WTC11 (cell line): ENCODE measurements around the gene RIOK1.

Experiments
- ATF3 ChIP-seq: sonication (generic); formaldehyde crosslinking; conservative IDR thresholded peaks from 2 replicates; pipeline ENCODE4 v1.8.1; 2022; ENCODE audit warnings: mild to moderate bottlenecking, missing genetic modification reagents
- CTCF ChIP-seq: fragments of 200-600 bp; IDR thresholded peaks from 2 replicates; pipeline ENCODE4 v1.8.0; 2022; ENCODE audit warnings: antibody characterized with exemption
- ESRRA ChIP-seq: sonication (generic); formaldehyde crosslinking; IDR thresholded peaks from 2 replicates; pipeline ENCODE4 v1.8.1; 2022; ENCODE audit warnings: mild to moderate bottlenecking, missing genetic modification reagents, borderline replicate concordance
- ETV6 ChIP-seq: sonication (generic); formaldehyde crosslinking; IDR thresholded peaks from 2 replicates; pipeline ENCODE4 v1.8.1; 2022; ENCODE audit warnings: mild to moderate bottlenecking, missing genetic modification reagents
- FOXP1 ChIP-seq: sonication (generic); formaldehyde crosslinking; IDR thresholded peaks from 2 replicates; pipeline ENCODE4 v1.8.0; 2022; ENCODE audit warnings: missing genetic modification reagents, mild to moderate bottlenecking, moderate library complexity, borderline replicate concordance
- GABPB1 ChIP-seq: sonication (generic); formaldehyde crosslinking; IDR thresholded peaks from 2 replicates; pipeline ENCODE4 v1.8.1; 2023; ENCODE audit warnings: mild to moderate bottlenecking, missing genetic modification reagents
- KAT7 ChIP-seq: sonication (generic); formaldehyde crosslinking; IDR thresholded peaks from 2 replicates; pipeline ENCODE4 v1.8.1; 2023; ENCODE audit warnings: missing genetic modification reagents, mild to moderate bottlenecking, borderline replicate concordance
- NR1H2 ChIP-seq: sonication (generic); formaldehyde crosslinking; IDR thresholded peaks from 2 replicates; pipeline ENCODE4 v1.9.0; 2021; ENCODE audit warnings: mild to moderate bottlenecking, moderate library complexity, missing genetic modification reagents
- NR2C2 ChIP-seq: sonication (generic); formaldehyde crosslinking; IDR thresholded peaks from 2 replicates; pipeline ENCODE4 v1.8.0; 2022; ENCODE audit warnings: mild to moderate bottlenecking, missing genetic modification reagents
- SP1 ChIP-seq: sonication (generic); formaldehyde crosslinking; conservative IDR thresholded peaks from 2 replicates; pipeline ENCODE4 v1.8.1; 2022; ENCODE audit warnings: missing genetic modification reagents
- USF1 ChIP-seq: sonication (generic); formaldehyde crosslinking; IDR thresholded peaks from 2 replicates; pipeline ENCODE4 v1.8.0; 2022; ENCODE audit warnings: mild to moderate bottlenecking, missing genetic modification reagents
- ZNF317 ChIP-seq: sonication (generic); formaldehyde crosslinking; IDR thresholded peaks from 2 replicates; pipeline ENCODE4 v1.8.1; 2023; ENCODE audit warnings: low read depth, mild to moderate bottlenecking, moderate library complexity, missing genetic modification reagents, borderline replicate concordance
- TF ChIP-seq, protein P1 (sequence below): sonication (generic); formaldehyde crosslinking; IDR thresholded peaks from 2 replicates; pipeline ENCODE4 v1.8.0; 2022; ENCODE audit warnings: mild to moderate bottlenecking, missing genetic modification reagents
- TF ChIP-seq, protein P2 (sequence below): sonication (generic); formaldehyde crosslinking; IDR thresholded peaks from 2 replicates; pipeline ENCODE4 v1.8.0; 2022; ENCODE audit warnings: mild to moderate bottlenecking, missing genetic modification reagents

- TF ChIP-seq ESRRA (no peak), ETV6 (CRISPR knock-in tag) (no peak), FOXP1 (CRISPR knock-in tag) (no peak), CTCF (no peak), SP1 (CRISPR knock-in tag) (no peak), KAT7 (CRISPR knock-in tag) (no peak), NR2C2 (no peak), ZNF317 (CRISPR knock-in tag) (no peak), USF1 (CRISPR knock-in tag) (no peak), ATF3 (CRISPR knock-in tag) (no peak), GABPB1 (no peak), NR1H2 (CRISPR knock-in tag) (no peak)
- TF ChIP-seq, protein P1, sequence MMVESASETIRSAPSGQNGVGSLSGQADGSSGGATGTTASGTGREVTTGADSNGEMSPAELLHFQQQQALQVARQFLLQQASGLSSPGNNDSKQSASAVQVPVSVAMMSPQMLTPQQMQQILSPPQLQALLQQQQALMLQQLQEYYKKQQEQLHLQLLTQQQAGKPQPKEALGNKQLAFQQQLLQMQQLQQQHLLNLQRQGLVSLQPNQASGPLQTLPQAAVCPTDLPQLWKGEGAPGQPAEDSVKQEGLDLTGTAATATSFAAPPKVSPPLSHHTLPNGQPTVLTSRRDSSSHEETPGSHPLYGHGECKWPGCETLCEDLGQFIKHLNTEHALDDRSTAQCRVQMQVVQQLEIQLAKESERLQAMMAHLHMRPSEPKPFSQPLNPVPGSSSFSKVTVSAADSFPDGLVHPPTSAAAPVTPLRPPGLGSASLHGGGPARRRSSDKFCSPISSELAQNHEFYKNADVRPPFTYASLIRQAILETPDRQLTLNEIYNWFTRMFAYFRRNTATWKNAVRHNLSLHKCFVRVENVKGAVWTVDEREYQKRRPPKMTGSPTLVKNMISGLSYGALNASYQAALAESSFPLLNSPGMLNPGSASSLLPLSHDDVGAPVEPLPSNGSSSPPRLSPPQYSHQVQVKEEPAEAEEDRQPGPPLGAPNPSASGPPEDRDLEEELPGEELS (CRISPR knock-in tag) = no peak
- TF ChIP-seq, protein P2, sequence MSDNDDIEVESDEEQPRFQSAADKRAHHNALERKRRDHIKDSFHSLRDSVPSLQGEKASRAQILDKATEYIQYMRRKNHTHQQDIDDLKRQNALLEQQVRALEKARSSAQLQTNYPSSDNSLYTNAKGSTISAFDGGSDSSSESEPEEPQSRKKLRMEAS (CRISPR knock-in tag) = no peak
Observed at GRCh38 chr6:7367408-7367807, 22.2 kb upstream of the RIOK1 start.
